ENCODE data around the gene BPIFB2.
"Not testable (repeated sequence)": the region's sequence is repeated elsewhere in the genome, so short reads cannot be mapped to it uniquely, and the experiment has no call there.

Gene BPIFB2

DNA sequence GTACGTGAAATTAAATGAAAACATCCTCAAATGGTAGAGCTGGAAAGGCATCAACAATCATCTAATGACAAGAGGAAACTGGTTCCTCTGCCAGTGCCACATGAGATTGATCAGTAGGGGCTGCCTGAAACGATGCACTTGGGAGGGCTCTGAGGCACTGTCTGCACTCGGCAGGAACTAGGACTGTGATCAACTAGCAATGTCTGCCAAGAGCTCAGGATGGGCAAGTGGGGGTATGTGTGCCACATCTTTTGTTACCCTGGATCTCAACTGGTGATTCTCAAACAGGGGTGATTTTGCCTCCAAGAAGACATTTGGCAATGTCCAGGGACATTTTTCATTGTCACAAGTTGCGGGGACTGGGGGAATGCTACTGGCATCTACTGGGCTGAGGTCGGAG is 25.9 kb downstream of the BPIFB2 start:
- Mint-ChIP-seq H3K9me3 (no peaks in the 10 kb centered on the region), H3K4me1 (ENCODE audit: low read depth) (no peaks in the 10 kb centered on the region), H3K27ac (no peak overlapping the region), H3K27me3 (ENCODE audit: low read depth) (peaks cover 4% of the 10 kb centered on the region), H3K4me3 (no peak overlapping the region), H3K36me3 (ENCODE audit: low read depth) (no peaks in the 10 kb centered on the region)
- no peak for DNase-seq (ENCODE audit: low spot score)

DNA sequence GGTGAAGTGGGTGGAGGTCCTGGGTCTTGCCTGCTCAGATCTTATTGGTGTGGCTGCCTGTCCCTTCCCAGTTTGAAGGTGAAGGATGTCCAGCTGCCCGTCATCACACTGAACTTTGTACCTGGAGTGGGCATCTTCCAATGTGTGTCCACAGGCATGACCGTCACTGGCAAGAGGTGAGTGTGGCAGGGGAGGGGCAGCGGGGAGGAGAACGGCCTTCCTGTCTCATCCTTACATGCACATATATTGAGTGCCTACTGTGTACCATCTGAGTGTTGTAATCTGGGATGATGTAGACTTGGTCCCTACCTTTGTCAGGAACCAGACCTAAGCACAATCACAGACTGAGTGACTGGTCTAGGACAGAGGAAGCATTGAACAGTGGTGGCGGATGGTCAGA is 26.6 kb downstream of the BPIFB2 start:
- H3K4me3 Mint-ChIP-seq: no peak overlapping the region
- no peak overlapping the region for H3K27ac Mint-ChIP-seq
- H3K36me3 Mint-ChIP-seq (ENCODE audit: low read depth): no peaks in the 10 kb centered on the region
- DNase-seq (ENCODE audit: low spot score): no peak
- no peaks in the 10 kb centered on the region for H3K4me1 Mint-ChIP-seq (ENCODE audit: low read depth)
- no peaks in the 10 kb centered on the region for H3K9me3 Mint-ChIP-seq
- H3K27me3 Mint-ChIP-seq (ENCODE audit: low read depth): peaks cover 4% of the 10 kb centered on the region

DNA sequence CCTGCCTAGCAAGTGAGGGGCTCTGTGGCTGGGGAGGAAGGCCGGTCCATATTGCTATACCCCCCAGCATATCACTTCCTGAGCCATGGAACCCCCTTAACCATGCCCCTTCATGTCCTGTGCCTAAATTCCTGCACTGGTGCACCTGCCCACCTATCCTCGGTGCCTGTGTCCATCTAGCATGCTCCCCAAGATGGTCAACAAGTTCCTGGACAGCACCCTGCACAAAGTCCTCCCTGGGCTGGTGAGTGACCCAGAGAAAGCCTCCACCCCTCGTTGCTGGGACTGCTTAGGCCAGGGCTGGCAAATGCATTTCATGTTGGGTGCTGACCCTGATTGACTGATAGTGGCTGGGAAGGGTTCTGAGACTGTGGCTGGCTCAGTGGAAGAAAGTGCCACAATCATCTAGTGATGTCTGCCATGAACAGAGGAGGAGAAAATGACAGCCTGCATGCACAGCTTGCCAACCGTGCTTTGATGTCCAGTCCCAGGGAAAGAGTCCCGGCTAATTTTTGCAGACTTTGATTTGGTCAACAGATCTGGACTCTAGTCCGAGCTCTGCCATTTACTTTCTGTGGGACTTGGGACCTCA is 27.5 kb downstream of the BPIFB2 start:
- no peak for DNase-seq (ENCODE audit: low spot score)
- Mint-ChIP-seq H3K9me3 (no peaks in the 10 kb centered on the region), H3K4me3 (no peak overlapping the region), H3K27me3 (ENCODE audit: low read depth) (peaks cover 4% of the 10 kb centered on the region), H3K36me3 (ENCODE audit: low read depth) (no peaks in the 10 kb centered on the region), H3K27ac (no peak overlapping the region), H3K4me1 (ENCODE audit: low read depth) (no peaks in the 10 kb centered on the region)

DNA sequence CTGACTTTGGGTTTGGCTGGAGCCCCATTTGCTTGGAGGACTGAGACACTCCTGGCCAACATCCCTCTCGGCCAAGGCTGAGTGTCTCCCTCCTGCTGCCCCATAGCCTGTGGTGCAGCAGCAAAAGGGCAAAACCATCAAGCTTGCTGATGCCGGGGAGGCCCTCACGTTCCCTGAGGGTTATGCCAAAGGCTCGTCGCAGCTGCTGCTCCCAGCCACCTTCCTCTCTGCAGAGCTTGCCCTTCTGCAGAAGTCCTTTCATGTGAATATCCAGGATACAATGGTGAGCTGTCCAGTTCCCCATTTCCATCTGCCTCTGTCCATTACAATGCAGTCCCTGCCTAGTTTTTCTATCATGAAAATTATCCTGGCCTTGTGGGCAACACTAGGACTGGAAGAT is 30.0 kb downstream of the BPIFB2 start:
- Mint-ChIP-seq H3K36me3 (ENCODE audit: low read depth) (no peaks in the 10 kb centered on the region), H3K27ac (no peak overlapping the region), H3K9me3 (no peaks in the 10 kb centered on the region), H3K4me1 (ENCODE audit: low read depth) (no peaks in the 10 kb centered on the region), H3K4me3 (no peak overlapping the region), H3K27me3 (ENCODE audit: low read depth) (peaks cover 4% of the 10 kb centered on the region)
- DNase-seq (ENCODE audit: low spot score): no peak

DNA sequence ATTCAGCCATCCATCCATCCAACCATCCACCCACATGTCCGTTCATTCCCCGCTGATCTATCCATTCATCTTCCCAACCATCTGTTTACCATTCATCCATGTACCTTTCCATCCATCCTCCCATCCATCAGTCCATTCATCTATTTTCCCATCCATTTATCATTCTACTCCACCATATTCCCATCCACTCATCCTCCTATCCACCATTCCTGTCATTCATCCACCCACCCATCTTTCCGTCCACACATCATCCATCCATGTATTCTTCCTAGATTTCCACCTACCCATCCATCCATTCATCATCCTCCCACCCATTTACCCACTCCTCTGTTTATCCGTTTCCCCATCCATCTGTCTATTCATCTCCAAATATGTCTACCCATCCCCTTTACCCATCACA is 30.7 kb downstream of the BPIFB2 start:
- H3K4me1 Mint-ChIP-seq (ENCODE audit: low read depth): no peaks in the 10 kb centered on the region
- H3K9me3 Mint-ChIP-seq: no peaks in the 10 kb centered on the region
- peaks cover 4% of the 10 kb centered on the region for H3K27me3 Mint-ChIP-seq (ENCODE audit: low read depth)
- H3K4me3 Mint-ChIP-seq: no peak overlapping the region
- no peaks in the 10 kb centered on the region for H3K36me3 Mint-ChIP-seq (ENCODE audit: low read depth)
- no peak overlapping the region for H3K27ac Mint-ChIP-seq
- no peak for DNase-seq (ENCODE audit: low spot score)

DNA sequence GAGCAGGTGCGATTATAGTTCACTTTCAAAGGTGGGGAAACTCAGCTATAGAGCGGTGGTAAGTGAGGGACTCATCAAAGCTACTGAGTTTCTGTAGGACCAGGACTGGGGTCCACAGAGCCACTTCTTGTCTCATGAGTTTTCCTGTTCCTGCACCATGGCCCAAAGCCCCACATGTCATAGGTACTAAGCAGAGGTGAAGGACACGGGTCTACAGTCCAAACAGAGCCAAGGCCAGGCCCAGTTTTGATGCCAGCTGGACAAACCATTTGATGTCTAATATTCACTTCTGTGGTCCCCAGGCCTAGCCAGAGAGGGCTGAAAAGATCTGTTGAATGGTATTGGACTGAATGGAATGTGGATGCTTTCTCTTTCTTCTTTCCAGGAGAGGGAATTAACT is 34.9 kb downstream of the BPIFB2 start:
- Mint-ChIP-seq H3K9me3 (peaks cover 19% of the 10 kb centered on the region), H3K27me3 (ENCODE audit: low read depth) (peaks cover 4% of the 10 kb centered on the region), H3K4me1 (ENCODE audit: low read depth) (no peaks in the 10 kb centered on the region), H3K36me3 (ENCODE audit: low read depth) (no peaks in the 10 kb centered on the region), H3K27ac (no peak overlapping the region), H3K4me3 (no peak overlapping the region)
- DNase-seq (ENCODE audit: low spot score): no peak

DNA sequence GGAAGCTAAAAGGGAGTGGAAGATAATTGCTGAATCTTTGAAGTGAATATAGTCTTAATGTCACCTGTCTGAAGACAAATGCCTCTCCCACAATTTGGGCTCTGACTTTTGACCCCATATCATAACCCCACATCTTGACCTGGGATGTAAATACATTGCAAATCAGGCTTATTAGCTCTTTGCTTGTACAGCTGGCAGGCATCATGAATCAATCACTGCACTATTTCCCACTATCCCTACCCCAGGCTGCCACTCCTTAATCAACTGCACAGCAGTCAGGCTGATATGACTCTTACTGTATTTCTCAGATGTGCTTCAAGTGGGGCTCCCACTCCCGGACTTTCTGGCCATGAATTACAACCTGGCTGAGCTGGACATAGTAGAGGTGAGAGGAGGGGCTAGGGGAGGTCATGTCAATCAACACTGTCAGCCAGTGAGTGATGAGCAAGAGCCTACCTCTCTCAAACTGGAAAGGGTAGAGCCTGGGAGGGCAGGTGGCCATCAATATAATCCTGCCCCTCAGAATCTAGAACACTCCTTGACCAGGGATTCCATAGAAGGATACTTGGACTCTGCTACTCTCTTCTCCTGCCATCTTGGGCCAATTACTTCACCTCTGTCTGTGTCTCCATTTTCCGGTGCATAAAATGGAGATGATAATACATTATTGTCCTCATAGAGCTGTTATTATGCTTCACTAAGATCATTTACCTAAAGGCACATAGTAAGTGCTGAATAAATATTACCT is 35.7 kb downstream of the BPIFB2 start:
- no peaks in the 10 kb centered on the region for H3K36me3 Mint-ChIP-seq (ENCODE audit: low read depth)
- peaks cover 2% of the 10 kb centered on the region for H3K27me3 Mint-ChIP-seq (ENCODE audit: low read depth)
- H3K9me3 Mint-ChIP-seq: peaks cover 19% of the 10 kb centered on the region
- H3K4me3 Mint-ChIP-seq: no peak overlapping the region
- H3K4me1 Mint-ChIP-seq (ENCODE audit: low read depth): no peaks in the 10 kb centered on the region
- no peak overlapping the region for H3K27ac Mint-ChIP-seq
- no peak for DNase-seq (ENCODE audit: low spot score)

DNA sequence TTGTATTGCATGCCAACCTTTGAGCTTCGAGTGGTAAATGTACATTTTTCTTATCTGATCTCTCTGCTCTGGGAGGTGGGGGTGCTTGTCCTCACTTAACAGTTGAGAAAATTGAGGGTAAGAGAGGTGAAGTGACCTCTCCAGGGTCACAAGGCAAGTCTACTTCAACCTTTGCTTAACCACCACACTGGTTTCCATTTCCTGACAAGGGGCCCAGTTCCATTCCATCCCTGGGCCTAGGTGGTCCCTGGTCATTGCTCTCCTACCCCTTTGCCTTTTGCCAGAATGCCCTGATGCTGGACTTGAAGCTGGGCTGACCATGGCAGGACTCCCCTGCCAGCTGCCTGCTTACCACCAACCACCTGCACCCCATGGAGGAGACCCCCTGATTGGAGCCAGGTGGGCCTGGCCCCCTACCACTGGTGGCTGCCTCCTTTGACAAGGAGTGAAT is 36.3 kb downstream of the BPIFB2 start:
- Mint-ChIP-seq H3K4me3 (no peak overlapping the region), H3K36me3 (ENCODE audit: low read depth) (no peaks in the 10 kb centered on the region), H3K9me3 (peaks cover 19% of the 10 kb centered on the region), H3K27ac (no peak overlapping the region), H3K4me1 (ENCODE audit: low read depth) (no peaks in the 10 kb centered on the region), H3K27me3 (ENCODE audit: low read depth) (no peaks in the 10 kb centered on the region)
- DNase-seq (ENCODE audit: low spot score): no peak

DNA sequence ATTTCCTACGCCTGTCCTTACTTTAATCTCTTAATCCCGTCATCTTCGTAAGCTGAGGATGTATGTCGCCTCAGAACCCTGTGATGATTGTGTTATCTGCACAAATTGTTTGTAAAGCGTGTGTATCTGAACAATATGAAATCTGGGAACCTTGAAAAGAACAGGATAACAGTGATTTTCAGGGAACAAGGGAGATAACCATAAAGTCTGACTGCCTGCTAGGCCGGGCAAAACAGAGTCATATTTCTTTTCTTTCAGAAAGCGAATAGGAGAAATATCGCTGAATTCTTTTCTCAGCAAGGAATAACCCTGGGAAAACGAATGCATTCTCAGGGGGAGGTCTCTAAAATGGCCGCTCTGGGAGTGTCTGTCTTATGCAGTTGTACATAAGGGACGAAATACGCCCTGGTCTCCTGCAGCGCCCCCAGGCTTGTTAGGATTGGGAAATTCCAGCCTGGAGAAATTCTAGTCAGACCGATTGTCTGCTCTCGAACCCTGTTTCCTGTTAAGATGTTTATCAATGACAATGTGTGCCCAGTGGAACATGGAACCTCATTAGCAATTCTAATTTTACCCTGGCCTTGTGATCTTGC is 37.7 kb downstream of the BPIFB2 start:
- H3K27ac Mint-ChIP-seq; H3K4me3 Mint-ChIP-seq; DNase-seq (ENCODE audit: low spot score); H3K27me3 Mint-ChIP-seq (ENCODE audit: low read depth); H3K36me3 Mint-ChIP-seq (ENCODE audit: low read depth); H3K4me1 Mint-ChIP-seq (ENCODE audit: low read depth): not testable (repeated sequence)
- H3K9me3 Mint-ChIP-seq: peaks cover 19% of the 10 kb centered on the region

DNA sequence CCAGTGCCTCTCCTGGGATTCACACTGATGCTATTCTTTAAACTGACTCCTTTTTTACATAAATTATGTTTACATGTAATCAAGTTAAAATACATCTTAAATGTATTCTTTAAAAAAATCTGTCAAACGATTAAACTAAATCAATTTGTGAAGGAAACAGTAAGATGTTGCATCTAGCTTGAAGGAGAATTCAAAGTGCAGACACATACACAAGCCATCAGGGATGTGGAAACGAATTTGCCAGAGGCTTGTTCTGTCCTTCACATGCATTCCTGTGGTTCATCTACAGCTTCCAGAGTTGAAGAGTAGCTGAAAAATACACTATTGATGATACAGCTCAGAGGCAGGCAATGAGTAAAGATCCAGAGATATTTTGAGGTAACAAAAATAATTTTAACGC is 38.9 kb downstream of the BPIFB2 start:
- H3K4me3 Mint-ChIP-seq: no peak overlapping the region
- H3K9me3 Mint-ChIP-seq: peaks cover 19% of the 10 kb centered on the region
- no peak for DNase-seq (ENCODE audit: low spot score)
- no peaks in the 10 kb centered on the region for H3K4me1 Mint-ChIP-seq (ENCODE audit: low read depth)
- no peaks in the 10 kb centered on the region for H3K36me3 Mint-ChIP-seq (ENCODE audit: low read depth)
- no peaks in the 10 kb centered on the region for H3K27me3 Mint-ChIP-seq (ENCODE audit: low read depth)
- H3K27ac Mint-ChIP-seq: no peak overlapping the region

DNA sequence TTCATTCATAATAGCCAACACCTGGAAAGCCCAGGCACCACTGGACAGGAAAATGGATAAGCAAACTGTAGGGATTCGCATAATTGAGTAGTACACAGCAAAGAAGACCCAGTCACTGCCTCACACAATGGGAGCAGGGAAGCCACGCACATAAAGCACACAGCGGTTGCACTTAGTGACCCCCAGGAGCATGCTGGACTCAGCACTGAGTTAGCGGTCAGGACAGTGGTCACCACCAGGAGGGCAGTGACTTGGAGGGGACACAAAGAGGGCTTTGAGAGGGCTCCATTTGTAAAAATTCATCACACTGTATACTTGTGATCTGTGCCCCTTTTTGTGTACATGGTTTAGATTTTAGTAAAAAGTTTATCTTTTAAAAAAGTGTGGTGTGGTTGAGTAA is 43.8 kb downstream of the BPIFB2 start:
- no peak overlapping the region for H3K4me3 Mint-ChIP-seq
- no peaks in the 10 kb centered on the region for H3K4me1 Mint-ChIP-seq (ENCODE audit: low read depth)
- no peaks in the 10 kb centered on the region for H3K36me3 Mint-ChIP-seq (ENCODE audit: low read depth)
- no peaks in the 10 kb centered on the region for H3K27me3 Mint-ChIP-seq (ENCODE audit: low read depth)
- H3K27ac Mint-ChIP-seq: no peak overlapping the region
- DNase-seq (ENCODE audit: low spot score): no peak
- H3K9me3 Mint-ChIP-seq: peaks cover 4% of the 10 kb centered on the region

DNA sequence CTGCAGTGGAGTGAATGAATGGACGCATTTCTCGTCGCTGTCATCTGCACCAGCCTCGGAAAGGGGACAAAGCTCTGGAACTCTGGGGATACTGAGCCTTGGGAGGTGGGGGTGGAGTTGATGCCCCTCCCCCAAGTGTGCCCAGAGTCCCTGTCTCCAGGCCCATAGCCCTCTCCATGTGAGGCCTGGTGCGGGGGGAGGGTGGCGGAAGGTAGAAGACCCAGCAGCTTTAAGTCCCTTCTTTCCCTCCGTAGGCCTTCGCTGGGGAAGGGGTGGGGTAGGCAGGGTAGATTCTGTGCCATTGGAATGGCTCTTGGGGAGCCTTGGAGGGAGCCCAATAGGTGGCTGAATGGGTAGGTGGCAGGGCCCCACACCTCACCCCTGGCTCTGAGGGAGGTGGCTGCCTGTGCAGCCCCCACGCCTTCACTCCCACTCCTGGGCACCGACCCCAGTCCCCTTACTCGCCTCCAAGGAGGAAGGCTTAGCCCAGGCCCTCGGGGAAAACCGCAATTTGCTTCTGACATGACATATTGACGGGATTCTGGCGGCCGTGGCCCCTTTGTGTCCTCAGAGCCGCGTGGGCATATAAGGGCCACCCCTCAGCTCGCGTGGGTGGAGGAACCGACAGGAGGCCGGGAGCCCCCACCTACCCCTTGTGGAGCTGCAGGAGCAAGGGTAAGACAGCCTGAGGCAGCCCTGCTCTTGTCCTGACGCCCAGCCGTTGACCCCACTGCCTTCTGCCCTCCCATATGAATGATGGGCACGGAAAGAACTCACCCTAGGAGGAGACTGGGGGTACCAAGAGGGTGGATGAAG is 46.0 kb downstream of the BPIFB2 start, which contains the start of gene BPIFB3:
TSS of gene BPIFB3 (plus strand) at position 613 of the 816 bp plus-strand sequence. CDS start 1,533 bp downstream, outside the sequence.
- H3K9me3 Mint-ChIP-seq: no peaks in the 10 kb centered on the region
- H3K27me3 Mint-ChIP-seq (ENCODE audit: low read depth): no peaks in the 10 kb centered on the region
- no peak within 1 kb of the TSS for H3K4me3 Mint-ChIP-seq
- no peak for DNase-seq (ENCODE audit: low spot score)
- H3K36me3 Mint-ChIP-seq (ENCODE audit: low read depth): no peaks in the 10 kb centered on the region
- H3K4me1 Mint-ChIP-seq (ENCODE audit: low read depth): no peaks in the 10 kb centered on the region
- H3K27ac Mint-ChIP-seq: no peak within 1 kb of the TSS

DNA sequence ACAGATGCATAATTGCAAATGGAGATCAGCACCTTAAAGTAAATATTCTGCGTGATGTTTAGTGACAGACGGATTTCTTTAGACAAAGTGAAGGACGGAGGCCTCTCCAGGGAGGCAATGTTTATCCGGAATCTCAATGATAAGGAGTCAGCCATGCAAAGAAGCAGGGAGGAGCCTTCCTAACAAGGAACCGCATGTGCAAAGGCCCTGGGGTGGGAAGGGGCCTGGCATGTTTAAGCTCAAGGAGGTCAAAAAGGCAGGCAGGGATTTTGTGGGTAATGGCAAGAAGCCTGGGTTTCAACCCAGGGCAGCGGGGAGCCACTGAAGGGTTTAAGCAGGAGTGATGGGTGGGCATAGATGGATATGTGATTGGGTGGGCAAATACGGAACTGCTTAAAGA is 46.9 kb downstream of the BPIFB2 start:
- no peak overlapping the region for H3K27ac Mint-ChIP-seq
- no peak overlapping the region for H3K4me3 Mint-ChIP-seq
- H3K27me3 Mint-ChIP-seq (ENCODE audit: low read depth): no peaks in the 10 kb centered on the region
- H3K4me1 Mint-ChIP-seq (ENCODE audit: low read depth): no peaks in the 10 kb centered on the region
- no peak for DNase-seq (ENCODE audit: low spot score)
- H3K9me3 Mint-ChIP-seq: no peaks in the 10 kb centered on the region
- no peaks in the 10 kb centered on the region for H3K36me3 Mint-ChIP-seq (ENCODE audit: low read depth)

DNA sequence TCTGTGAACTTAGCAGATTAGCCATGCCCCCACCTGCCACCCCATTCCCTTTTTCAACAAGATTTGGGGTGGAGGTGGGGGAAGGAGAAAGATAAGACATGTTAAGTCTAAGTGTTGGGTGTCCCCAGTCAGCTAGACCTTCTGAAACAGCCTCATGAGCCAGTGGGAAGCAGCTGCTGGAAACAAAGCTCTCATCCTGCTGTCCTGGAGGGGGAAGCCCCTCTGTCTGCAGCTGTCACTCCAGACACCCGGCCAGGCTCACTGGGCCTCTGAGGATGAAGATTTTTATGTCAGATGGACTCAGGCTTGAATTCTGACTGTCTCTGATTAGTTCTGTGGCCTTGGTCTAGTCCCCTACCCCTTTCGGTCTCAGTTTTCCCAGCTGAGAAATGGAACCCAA is 47.3 kb downstream of the BPIFB2 start:
- H3K4me1 Mint-ChIP-seq (ENCODE audit: low read depth): no peaks in the 10 kb centered on the region
- no peaks in the 10 kb centered on the region for H3K27me3 Mint-ChIP-seq (ENCODE audit: low read depth)
- H3K36me3 Mint-ChIP-seq (ENCODE audit: low read depth): no peaks in the 10 kb centered on the region
- no peak overlapping the region for H3K4me3 Mint-ChIP-seq
- DNase-seq (ENCODE audit: low spot score): no peak
- H3K27ac Mint-ChIP-seq: no peak overlapping the region
- H3K9me3 Mint-ChIP-seq: no peaks in the 10 kb centered on the region

Data from T-helper 2 cell treated with Interferon-gamma antibody and Interleukin-4, amounts not matched to agents 5 μg/mL and 100 μg/mL, for 36 hours (primary cell).